ENCODE results near the gene FOXS1. TPM values are rescaled to one million over a fixed set of nuclear protein-coding genes. Genes with fewer than 3 reads are reported as not detected.

FOXS1 gene
- total RNA-seq, 1 experiment from 2014 or later = 6.3 TPM

- Histone ChIP-seq H3K36me3 (ENCODE audit: control insufficient read depth, insufficient read depth, low read length) (no peaks in the 10 kb centered on the region), H3K27ac (ENCODE audit: low read length) (peak overlapping the region; percentile 86; the same call in 1 of the 2 replicates), H3K4me3 (ENCODE audit: low read depth in 2 of 2, low read length in 2 of 2) (no peak overlapping the region), H3K9me3 (ENCODE audit: control insufficient read depth, insufficient read depth, low read depth, low read length) (no peaks in the 10 kb centered on the region), H3K4me1 (ENCODE audit: control insufficient read depth, insufficient read depth, low read length) (peaks cover 94% of the 10 kb centered on the region), H3K27me3 (ENCODE audit: control insufficient read depth, insufficient read depth, low read length) (no peaks in the 10 kb centered on the region)
- in situ Hi-C loops (cut with HindIII; ENCODE audit: low pct_unique_long_range_greater_than_20kb, low sequenced_read_pairs) = no loop called here
- CTCF ChIA-PET = interaction anchor here (0.7 to 4.2 kb wide), 5 partner anchors 8 to 231 kb away, joined by 3 to 21 read pairs (median 7); no protein-coding TSS in a partner anchor
- BruUV-seq (replicated peaks) = no TSS peak
- TF ChIP-seq POLR2AphosphoS5 (IDR thresholded peaks at IDR 0.05; ENCODE audit: low read depth, low read length) = no peak
- TF ChIP-seq SIN3A (IDR thresholded peaks at IDR 0.05; ENCODE audit: borderline replicate concordance, insufficient read depth, low read depth, low read length) = no peak
- no peak for TF ChIP-seq CTCF (IDR thresholded peaks at IDR 0.05)
- no peak for TF ChIP-seq TCF7L2 (IDR thresholded peaks at IDR 0.05; ENCODE audit: low read depth, low read length)
- TF ChIP-seq REST (IDR thresholded peaks at IDR 0.05; ENCODE audit: insufficient read depth in 1 of 2, low read depth in 2 of 2, low read length in 1 of 2) = no peak
- DNase-seq (ENCODE audit: low read depth, low spot score) (no peak), ATAC-seq (no peak)
- POLR2A ChIA-PET = interaction anchor here (0.6 to 1.6 kb wide), 3 partner anchors 8 to 149 kb away, joined by 3 to 5 read pairs (median 4); no protein-coding TSS in a partner anchor
- intact Hi-C loops (cut with micrococcal nuclease; ENCODE audit: unreplicated experiment) = no loop called here
Observed at GRCh38 chr20:31838646-31839292, 6.6 kb downstream of the FOXS1 start.

- no peak for ATAC-seq
- ChIA-PET POLR2A (interaction anchor here (0.6 to 1.6 kb wide), 4 partner anchors 9 to 454 kb away, joined by 3 to 6 read pairs (median 4); no protein-coding TSS in a partner anchor), CTCF (interaction anchor here (1.0 to 4.2 kb wide), 5 partner anchors 9 to 194 kb away, joined by 6 to 21 read pairs (median 7); no protein-coding TSS in a partner anchor)
- Histone ChIP-seq H3K9me3 (ENCODE audit: control insufficient read depth, insufficient read depth, low read depth, low read length) (no peaks in the 10 kb centered on the region), H3K36me3 (ENCODE audit: control insufficient read depth, insufficient read depth, low read length) (no peaks in the 10 kb centered on the region), H3K27ac (ENCODE audit: low read length) (peak overlapping the region; percentile 86), H3K27me3 (ENCODE audit: control insufficient read depth, insufficient read depth, low read length) (no peaks in the 10 kb centered on the region), H3K4me3 (ENCODE audit: low read depth in 2 of 2, low read length in 2 of 2) (no peak overlapping the region), H3K4me1 (ENCODE audit: control insufficient read depth, insufficient read depth, low read length) (peaks cover 89% of the 10 kb centered on the region)
- DNase-seq (ENCODE audit: low read depth, low spot score) = no peak
- in situ Hi-C loops (cut with HindIII; ENCODE audit: low pct_unique_long_range_greater_than_20kb, low sequenced_read_pairs) (no loop called here), intact Hi-C loops (cut with micrococcal nuclease; ENCODE audit: unreplicated experiment) (no loop called here)
- BruUV-seq (replicated peaks) = no TSS peak
- TF ChIP-seq TCF7L2 (IDR thresholded peaks at IDR 0.05; ENCODE audit: low read depth, low read length) (no peak), CTCF (IDR thresholded peaks at IDR 0.05) (no peak), REST (IDR thresholded peaks at IDR 0.05; ENCODE audit: insufficient read depth in 1 of 2, low read depth in 2 of 2, low read length in 1 of 2) (no peak), SIN3A (IDR thresholded peaks at IDR 0.05; ENCODE audit: borderline replicate concordance, insufficient read depth, low read depth, low read length) (no peak), POLR2AphosphoS5 (IDR thresholded peaks at IDR 0.05; ENCODE audit: low read depth, low read length) (no peak)
Observed at GRCh38 chr20:31837896-31838397, 7.5 kb downstream of the FOXS1 start.

Measured in Panc1 (cell line).